ENCODE measurements around the gene VCAN.
"Not testable (repeated sequence)": the region's sequence is repeated elsewhere in the genome, so short reads cannot be mapped to it uniquely, and the experiment has no call there.

VCAN gene

DNA sequence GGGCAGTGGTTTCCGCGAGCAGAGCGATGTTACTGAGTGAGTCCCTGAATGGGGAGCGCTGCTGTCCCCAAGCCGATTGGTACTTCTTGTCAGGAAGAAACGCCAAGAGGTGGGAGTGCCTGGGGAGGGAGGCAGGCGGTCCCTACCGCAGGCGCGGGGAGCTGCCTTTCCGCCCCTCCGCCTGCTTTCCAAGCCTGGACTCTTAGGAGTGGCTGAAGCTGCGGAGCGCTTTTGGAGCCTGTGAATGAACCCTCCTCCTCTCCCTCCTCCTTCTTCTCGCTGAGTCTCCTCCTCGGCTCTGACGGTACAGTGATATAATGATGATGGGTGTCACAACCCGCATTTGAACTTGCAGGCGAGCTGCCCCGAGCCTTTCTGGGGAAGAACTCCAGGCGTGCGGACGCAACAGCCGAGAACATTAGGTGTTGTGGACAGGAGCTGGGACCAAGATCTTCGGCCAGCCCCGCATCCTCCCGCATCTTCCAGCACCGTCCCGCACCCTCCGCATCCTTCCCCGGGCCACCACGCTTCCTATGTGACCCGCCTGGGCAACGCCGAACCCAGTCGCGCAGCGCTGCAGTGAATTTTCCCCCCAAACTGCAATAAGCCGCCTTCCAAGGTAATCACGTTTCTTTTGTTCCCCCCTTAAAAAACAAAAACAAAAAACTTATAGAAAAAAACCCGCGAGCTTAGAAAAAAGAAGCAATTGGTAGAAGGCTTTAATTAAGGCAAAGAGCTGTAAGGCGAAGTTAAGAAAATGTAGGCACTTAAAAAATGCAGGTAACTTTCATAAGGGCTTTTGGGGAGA is at the start of gene VCAN:
Gene VCAN, plus strand, starts transcription at position 340 of the 808 bp plus-strand sequence. CDS start 11,775 bp downstream, outside the sequence.
- H3K27ac ChIP-seq (ENCODE audit: low read length): peak within 1 kb of the TSS; percentile 54
- no peaks in the 10 kb centered on the region for H3K36me3 ChIP-seq (ENCODE audit: insufficient read depth, low read depth, low read length)
- H3K9ac ChIP-seq (ENCODE audit: low read depth, low read length): peak within 1 kb of the TSS; percentile 91
- no peaks in the 10 kb centered on the region for H3K27me3 ChIP-seq (ENCODE audit: insufficient read depth, low read length)
- peaks cover 43% of the 10 kb centered on the region for H3K4me1 ChIP-seq (ENCODE audit: insufficient read depth, low read length)
- peak within 1 kb of the TSS; percentile 82 for H3K4me3 ChIP-seq (ENCODE audit: low read length)
- no peaks in the 10 kb centered on the region for H3K9me3 ChIP-seq (ENCODE audit: insufficient read depth, low read depth, low read length)

DNA sequence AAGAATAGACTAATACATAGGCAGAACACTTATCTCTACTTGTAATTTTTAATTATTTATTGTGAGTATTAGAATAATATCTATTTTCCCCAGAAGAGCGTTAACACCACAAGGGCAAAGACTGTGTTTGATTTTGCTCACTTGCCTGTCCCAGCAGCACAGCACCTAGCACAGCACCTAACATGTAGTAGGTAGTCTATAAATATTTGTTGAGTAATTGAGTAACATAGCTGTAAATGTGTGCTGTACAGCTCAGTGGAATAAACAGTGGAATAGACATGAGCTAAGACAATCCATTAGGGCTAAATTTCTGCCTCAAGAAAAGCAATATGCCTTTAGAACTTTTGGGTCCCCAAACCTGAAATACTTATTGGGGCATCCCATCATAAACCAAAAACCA is 49.3 kb upstream of the VCAN start:
- H3K4me1 ChIP-seq (ENCODE audit: insufficient read depth, low read length): peaks cover 12% of the 10 kb centered on the region; the same call in 1 of the 2 replicates
- H3K4me3 ChIP-seq (ENCODE audit: low read length): no peak overlapping the region

DNA sequence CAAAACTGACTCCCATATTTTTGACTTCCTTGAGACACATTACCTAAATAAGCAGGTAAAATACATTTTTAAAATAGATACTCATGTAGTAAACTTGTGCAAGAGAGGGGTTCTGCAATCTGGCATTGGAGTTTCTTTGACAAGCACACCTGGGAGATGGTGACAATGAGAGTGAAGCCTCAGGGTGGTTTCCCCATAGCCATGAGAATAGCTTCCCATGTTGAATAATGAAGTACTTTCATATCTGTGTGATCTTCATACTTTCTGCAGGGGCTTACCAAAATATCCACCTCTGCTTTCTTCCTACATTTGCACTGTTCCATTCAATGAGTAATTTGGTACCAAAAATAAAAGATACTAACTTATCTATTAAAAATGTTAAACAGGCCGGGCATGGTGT is 44.7 kb upstream of the VCAN start:
- no peak overlapping the region for H3K9ac ChIP-seq (ENCODE audit: low read depth, low read length)
- no peak overlapping the region for H3K27ac ChIP-seq (ENCODE audit: low read length)
- H3K4me3 ChIP-seq (ENCODE audit: low read length): no peak overlapping the region
- H3K27me3 ChIP-seq (ENCODE audit: insufficient read depth, low read length): no peaks in the 10 kb centered on the region
- H3K36me3 ChIP-seq (ENCODE audit: insufficient read depth, low read depth, low read length): no peaks in the 10 kb centered on the region
- no peaks in the 10 kb centered on the region for H3K9me3 ChIP-seq (ENCODE audit: insufficient read depth, low read depth, low read length)
- H3K4me1 ChIP-seq (ENCODE audit: insufficient read depth, low read length): peaks cover 10% of the 10 kb centered on the region; the same call in 1 of the 2 replicates

More for the DNA sequence above, 49.3 kb upstream of the VCAN start:
- Histone ChIP-seq H3K9ac (ENCODE audit: low read depth, low read length) (no peak overlapping the region), H3K9me3 (ENCODE audit: insufficient read depth, low read depth, low read length) (peaks cover 5% of the 10 kb centered on the region; the same call in 1 of the 2 replicates), H3K27me3 (ENCODE audit: insufficient read depth, low read length) (no peaks in the 10 kb centered on the region), H3K36me3 (ENCODE audit: insufficient read depth, low read depth, low read length) (no peaks in the 10 kb centered on the region), H3K27ac (ENCODE audit: low read length) (no peak overlapping the region)

DNA sequence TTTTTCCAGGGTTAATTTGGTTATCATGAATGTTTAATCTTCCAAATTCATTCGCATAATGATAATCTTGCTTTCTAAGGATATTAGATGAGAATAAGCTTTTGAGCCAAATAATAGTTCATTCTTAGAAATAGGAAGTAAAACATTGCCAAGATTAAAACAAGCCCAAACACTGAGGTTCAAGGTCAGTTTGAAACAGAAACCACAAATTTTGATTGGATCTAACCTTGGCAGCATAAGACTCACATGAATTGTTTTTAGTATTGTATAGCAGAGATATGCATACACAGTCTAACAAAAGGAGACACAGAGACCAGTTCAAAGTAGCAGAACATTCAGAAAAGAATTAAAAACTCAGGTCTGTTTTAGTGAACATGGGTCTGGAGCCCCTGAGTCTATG is 43.4 kb upstream of the VCAN start:
- no peak overlapping the region for H3K4me3 ChIP-seq (ENCODE audit: low read length)
- peaks cover 8% of the 10 kb centered on the region; the same call in 1 of the 2 replicates for H3K4me1 ChIP-seq (ENCODE audit: insufficient read depth, low read length)
- H3K27ac ChIP-seq (ENCODE audit: low read length): no peak overlapping the region
- H3K27me3 ChIP-seq (ENCODE audit: insufficient read depth, low read length): no peaks in the 10 kb centered on the region
- no peak overlapping the region for H3K9ac ChIP-seq (ENCODE audit: low read depth, low read length)
- H3K36me3 ChIP-seq (ENCODE audit: insufficient read depth, low read depth, low read length): no peaks in the 10 kb centered on the region
- H3K9me3 ChIP-seq (ENCODE audit: insufficient read depth, low read depth, low read length): no peaks in the 10 kb centered on the region

DNA sequence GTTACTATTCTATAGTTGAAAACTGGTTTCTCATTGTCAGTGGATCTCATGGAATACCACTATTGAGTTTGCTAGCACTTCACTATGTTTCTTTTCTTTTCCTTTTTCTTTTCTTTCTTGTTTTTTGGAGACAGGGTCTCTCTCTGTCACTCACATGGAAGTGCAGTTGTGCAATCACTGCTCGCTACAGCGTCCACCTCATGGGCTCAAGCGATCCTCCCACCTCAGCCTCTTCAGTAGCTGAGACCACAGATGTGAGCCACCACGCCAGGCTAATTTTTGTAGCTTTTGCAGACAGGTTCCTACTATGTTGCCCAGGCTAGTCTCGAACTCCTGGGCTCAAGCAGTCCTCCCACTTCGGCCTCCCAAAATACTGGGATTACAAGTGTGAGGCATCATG is 42.7 kb upstream of the VCAN start:
- Histone ChIP-seq H3K4me1 (ENCODE audit: insufficient read depth, low read length) (peaks cover 8% of the 10 kb centered on the region; the same call in 1 of the 2 replicates), H3K27me3 (ENCODE audit: insufficient read depth, low read length) (no peaks in the 10 kb centered on the region), H3K9ac (ENCODE audit: low read depth, low read length) (no peak overlapping the region), H3K4me3 (ENCODE audit: low read length) (no peak overlapping the region), H3K27ac (ENCODE audit: low read length) (no peak overlapping the region), H3K36me3 (ENCODE audit: insufficient read depth, low read depth, low read length) (no peaks in the 10 kb centered on the region), H3K9me3 (ENCODE audit: insufficient read depth, low read depth, low read length) (no peaks in the 10 kb centered on the region)

DNA sequence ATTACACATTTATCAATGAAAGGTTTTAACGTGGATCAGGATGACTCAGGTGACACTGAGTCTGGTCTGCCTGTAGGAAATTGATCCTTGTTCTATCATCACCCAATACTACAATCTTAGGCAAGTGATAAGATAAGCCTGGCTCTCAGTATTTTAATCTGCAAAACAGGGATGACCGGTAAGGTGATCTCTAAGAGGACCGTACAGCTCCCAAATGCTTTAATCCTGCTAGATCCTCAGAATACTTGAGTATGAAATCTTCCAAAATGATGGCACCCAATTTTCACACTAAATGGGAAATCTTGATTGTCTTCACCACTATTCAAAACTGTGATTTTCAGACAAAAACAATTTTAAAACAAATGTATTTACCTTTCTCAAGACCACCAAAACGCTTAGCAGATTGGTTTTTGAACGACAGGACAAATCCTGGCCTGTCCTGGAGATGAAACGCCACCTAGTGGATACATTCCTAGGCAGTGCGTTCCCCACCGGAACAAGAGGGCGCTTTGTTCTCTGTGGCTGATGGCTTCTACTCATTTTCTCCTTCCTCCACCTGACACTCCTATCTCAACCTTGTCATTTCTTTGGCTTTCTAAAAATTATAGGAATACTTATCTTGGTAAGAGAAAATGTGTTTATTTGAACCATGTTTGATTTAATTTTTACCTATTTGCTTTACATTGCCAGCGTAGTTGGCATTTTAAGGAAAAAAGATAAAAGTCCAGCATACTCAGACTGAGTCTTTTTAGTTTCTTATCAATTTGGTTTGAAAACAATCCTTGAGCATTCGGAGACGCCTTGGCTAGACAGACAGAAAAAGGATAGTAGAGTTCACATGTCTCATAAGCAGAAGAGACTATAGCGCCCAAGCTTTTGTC is 41.2 kb upstream of the VCAN start:
- no peaks in the 10 kb centered on the region for H3K36me3 ChIP-seq (ENCODE audit: insufficient read depth, low read depth, low read length)
- H3K27ac ChIP-seq (ENCODE audit: low read length): no peak overlapping the region
- peaks cover 8% of the 10 kb centered on the region; the same call in 1 of the 2 replicates for H3K4me1 ChIP-seq (ENCODE audit: insufficient read depth, low read length)
- no peak overlapping the region for H3K4me3 ChIP-seq (ENCODE audit: low read length)
- no peaks in the 10 kb centered on the region for H3K27me3 ChIP-seq (ENCODE audit: insufficient read depth, low read length)
- peak overlapping the region; percentile 44; the same call in 1 of the 2 replicates for H3K9ac ChIP-seq (ENCODE audit: low read depth, low read length)
- no peaks in the 10 kb centered on the region for H3K9me3 ChIP-seq (ENCODE audit: insufficient read depth, low read depth, low read length)

DNA sequence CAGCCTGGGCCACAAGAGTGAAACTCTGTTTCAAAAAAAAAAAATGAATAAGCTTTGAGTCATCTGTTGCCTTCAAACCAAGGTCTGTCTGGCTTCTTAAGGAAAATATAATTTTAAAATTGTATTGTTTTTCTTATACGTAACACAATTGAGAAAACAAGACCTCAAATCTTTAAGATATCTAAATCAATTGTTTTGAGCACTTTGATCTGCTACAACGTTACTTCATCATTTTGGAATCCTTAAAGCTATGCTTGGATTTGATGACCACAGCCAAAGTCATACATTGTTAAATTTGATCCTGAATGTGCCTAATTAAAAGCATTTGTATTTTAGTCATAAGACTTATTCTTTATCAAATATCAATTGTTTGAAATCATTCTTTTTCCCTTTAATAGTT is 37.7 kb upstream of the VCAN start:
- Histone ChIP-seq H3K9ac (ENCODE audit: low read depth, low read length) (no peak overlapping the region), H3K9me3 (ENCODE audit: insufficient read depth, low read depth, low read length) (peaks cover 5% of the 10 kb centered on the region; the same call in 1 of the 2 replicates), H3K4me3 (ENCODE audit: low read length) (no peak overlapping the region), H3K27me3 (ENCODE audit: insufficient read depth, low read length) (no peaks in the 10 kb centered on the region), H3K4me1 (ENCODE audit: insufficient read depth, low read length) (peaks cover 8% of the 10 kb centered on the region; the same call in 1 of the 2 replicates), H3K27ac (ENCODE audit: low read length) (no peak overlapping the region), H3K36me3 (ENCODE audit: insufficient read depth, low read depth, low read length) (no peaks in the 10 kb centered on the region)

DNA sequence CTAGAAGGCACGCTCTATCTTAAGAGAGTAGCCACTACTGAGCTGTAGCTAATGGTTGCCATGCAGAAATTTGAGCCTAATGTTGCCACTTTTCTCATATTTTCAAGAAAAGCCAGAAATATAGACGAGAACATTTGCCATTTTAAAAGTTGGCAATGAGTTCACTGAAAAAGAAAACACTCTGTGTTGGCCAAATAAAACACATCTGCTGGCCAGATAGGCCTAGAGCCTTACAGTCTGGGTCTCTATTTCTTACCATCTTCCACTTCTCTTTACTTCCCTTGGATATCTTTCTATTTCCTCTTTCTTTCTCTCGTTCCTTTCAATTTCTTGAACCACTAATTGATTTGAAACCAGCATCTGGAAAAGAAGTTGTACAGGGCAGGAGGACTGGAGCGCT is 36.6 kb upstream of the VCAN start:
- H3K36me3 ChIP-seq (ENCODE audit: insufficient read depth, low read depth, low read length): no peaks in the 10 kb centered on the region
- H3K9me3 ChIP-seq (ENCODE audit: insufficient read depth, low read depth, low read length): peaks cover 5% of the 10 kb centered on the region; the same call in 1 of the 2 replicates
- no peak overlapping the region for H3K4me3 ChIP-seq (ENCODE audit: low read length)
- no peak overlapping the region for H3K9ac ChIP-seq (ENCODE audit: low read depth, low read length)
- H3K27ac ChIP-seq (ENCODE audit: low read length): no peak overlapping the region
- peaks cover 8% of the 10 kb centered on the region; the same call in 1 of the 2 replicates for H3K4me1 ChIP-seq (ENCODE audit: insufficient read depth, low read length)
- no peaks in the 10 kb centered on the region for H3K27me3 ChIP-seq (ENCODE audit: insufficient read depth, low read length)

DNA sequence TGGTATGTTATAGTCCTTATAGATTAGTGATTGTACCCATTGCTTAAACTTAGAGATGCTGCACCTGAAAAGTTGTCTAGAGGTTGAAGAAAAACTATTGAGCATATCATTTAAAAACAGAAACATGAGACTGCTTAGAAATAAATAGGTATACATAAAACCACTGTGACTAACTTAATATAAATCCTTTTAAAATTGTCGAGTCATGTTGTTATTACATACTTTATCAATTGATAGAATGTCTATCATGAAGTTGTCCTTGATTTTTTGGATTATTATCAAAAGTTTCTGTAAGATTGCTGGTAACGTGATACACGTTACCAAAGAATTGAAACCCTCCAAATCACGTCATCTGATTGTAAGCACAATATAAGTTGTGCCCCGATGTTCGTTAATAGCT is 35.3 kb upstream of the VCAN start:
- no peak overlapping the region for H3K27ac ChIP-seq (ENCODE audit: low read length)
- H3K27me3 ChIP-seq (ENCODE audit: insufficient read depth, low read length): no peaks in the 10 kb centered on the region
- peaks cover under 1% of the 10 kb centered on the region; the same call in 1 of the 2 replicates for H3K4me1 ChIP-seq (ENCODE audit: insufficient read depth, low read length)
- H3K36me3 ChIP-seq (ENCODE audit: insufficient read depth, low read depth, low read length): no peaks in the 10 kb centered on the region
- peaks cover 5% of the 10 kb centered on the region; the same call in 1 of the 2 replicates for H3K9me3 ChIP-seq (ENCODE audit: insufficient read depth, low read depth, low read length)
- H3K9ac ChIP-seq (ENCODE audit: low read depth, low read length): no peak overlapping the region
- no peak overlapping the region for H3K4me3 ChIP-seq (ENCODE audit: low read length)

DNA sequence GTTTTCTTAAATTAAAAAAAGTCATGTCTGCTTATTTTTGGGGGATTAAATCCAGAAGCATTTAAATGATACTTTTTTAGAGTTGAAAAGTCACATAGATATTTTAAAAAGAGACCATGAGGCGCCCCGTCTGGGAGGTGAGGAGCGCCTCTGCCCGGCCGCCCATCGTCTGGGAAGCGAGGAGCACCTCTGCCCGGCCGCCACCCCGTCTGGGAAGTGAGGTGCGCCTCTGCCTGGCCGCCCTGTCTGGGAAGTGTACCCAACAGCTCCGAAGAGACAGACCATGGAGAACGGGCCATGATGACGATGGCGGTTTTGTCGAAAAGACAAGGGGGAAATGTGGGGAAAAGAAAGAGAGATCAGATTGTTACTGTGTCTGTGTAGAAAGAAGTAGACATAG is 33.8 kb upstream of the VCAN start:
- H3K9me3 ChIP-seq (ENCODE audit: insufficient read depth, low read depth, low read length); H3K4me1 ChIP-seq (ENCODE audit: insufficient read depth, low read length); H3K9ac ChIP-seq (ENCODE audit: low read depth, low read length); H3K36me3 ChIP-seq (ENCODE audit: insufficient read depth, low read depth, low read length); H3K4me3 ChIP-seq (ENCODE audit: low read length); H3K27me3 ChIP-seq (ENCODE audit: insufficient read depth, low read length); H3K27ac ChIP-seq (ENCODE audit: low read length): not testable (repeated sequence)

DNA sequence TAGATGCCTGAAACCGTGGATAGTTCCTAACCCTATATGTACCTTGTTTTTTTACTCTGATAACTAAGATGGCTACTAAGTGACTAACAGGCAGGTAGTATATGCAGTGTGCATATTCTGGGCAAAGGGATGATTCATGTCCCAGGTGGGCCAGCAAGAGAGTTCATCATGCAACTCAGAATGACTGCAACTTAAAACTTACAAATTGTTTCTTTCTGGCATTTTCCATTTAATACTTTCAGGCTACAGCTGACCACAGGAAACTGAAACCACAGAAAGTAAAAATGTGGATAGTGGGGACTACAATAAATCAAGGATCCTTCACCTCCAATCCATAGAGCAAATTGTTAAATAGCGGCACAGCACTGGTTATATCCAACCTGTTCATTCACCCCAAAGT is 30.7 kb upstream of the VCAN start:
- Histone ChIP-seq H3K4me1 (ENCODE audit: insufficient read depth, low read length) (no peaks in the 10 kb centered on the region), H3K27me3 (ENCODE audit: insufficient read depth, low read length) (no peaks in the 10 kb centered on the region), H3K27ac (ENCODE audit: low read length) (no peak overlapping the region), H3K9ac (ENCODE audit: low read depth, low read length) (no peak overlapping the region), H3K4me3 (ENCODE audit: low read length) (no peak overlapping the region), H3K36me3 (ENCODE audit: insufficient read depth, low read depth, low read length) (no peaks in the 10 kb centered on the region), H3K9me3 (ENCODE audit: insufficient read depth, low read depth, low read length) (peaks cover 5% of the 10 kb centered on the region; the same call in 1 of the 2 replicates)
